ENCODE data around the gene ZNF397.

DNA sequence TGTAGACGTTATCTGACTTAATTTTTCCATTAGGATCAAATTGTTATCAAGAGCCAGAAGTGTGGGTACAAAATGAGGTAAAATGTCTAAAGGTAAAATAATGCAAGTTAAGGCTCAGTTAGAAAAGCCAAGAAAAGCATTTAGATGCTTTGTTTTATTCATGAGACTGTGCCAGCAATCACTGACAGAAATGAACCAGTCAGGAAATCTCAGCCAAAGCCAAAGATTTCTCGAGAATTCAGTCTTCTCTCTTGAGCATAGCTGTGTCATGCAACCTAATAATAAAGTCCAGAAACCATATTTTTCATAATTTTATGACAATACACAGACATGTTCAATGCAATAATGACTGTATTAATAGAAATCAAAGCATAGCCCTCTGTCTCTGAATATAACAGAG is 43.5 kb upstream of the ZNF397 start:
- TF ChIP-seq XRCC5 (optimal IDR thresholded peaks at IDR 0.05; ENCODE audit: low read length), result no peak
- TF ChIP-seq GATA4 (IDR thresholded peaks at IDR 0.05; ENCODE audit: borderline replicate concordance, low read depth), result no peak
- no peak for TF ChIP-seq ZBTB1 (CRISPR knock-in tag; IDR thresholded peaks at IDR 0.05; ENCODE audit: borderline replicate concordance)
- no peak for TF ChIP-seq NCOA5 (CRISPR knock-in tag; IDR thresholded peaks at IDR 0.05)
- no peak for TF ChIP-seq ZNF30 (CRISPR knock-in tag; IDR thresholded peaks at IDR 0.05)

Data from HepG2 (cell line).